GM13977 (cell line): ENCODE results near the gene SLC12A6.

Experiments
- DNase-seq: peaks from one replicate; pipeline ENCODE4 v3.0.0; 2012; ENCODE audit warnings: low spot score
- CTCF ChIP-seq: IDR thresholded peaks from 2 replicates; pipeline ENCODE4 v1.5.1; 2012; ENCODE audit warnings: mild to moderate bottlenecking, control low read depth; ENCODE audit not compliant: insufficient read depth; ENCODE audit errors: extremely low read depth, missing control alignments
- in situ Hi-C: fragments of 300-500 bp; cut with MboI; formaldehyde crosslinking; loops from one replicate; pipeline ENCODE4 v1.12.0; 2022; ENCODE audit warnings: low sequenced_read_pairs, low pct_unique_long_range_greater_than_20kb, mixed read lengths, inconsistent platforms; ENCODE audit not compliant: unreplicated experiment

SLC12A6 gene

GRCh38 chr15:34323217-34323616, 14.4 kb downstream of the SLC12A6 start:
- in situ Hi-C loops: no loop called here
- TF ChIP-seq CTCF: no peak

GRCh38 chr15:34318277-34319079, 19.1 kb downstream of the SLC12A6 start:
- in situ Hi-C loops: no loop called here
- no peak for TF ChIP-seq CTCF
- peak; percentile 34 for DNase-seq

More at GRCh38 chr15:34323217-34323616, 14.4 kb downstream of the SLC12A6 start:
- no peak for DNase-seq

- no peak for DNase-seq
- in situ Hi-C loops: no loop called here
- no peak for TF ChIP-seq CTCF
Observed at GRCh38 chr15:34314491-34315490, 22.8 kb downstream of the SLC12A6 start.

- no peak for TF ChIP-seq CTCF
- in situ Hi-C loops: no loop called here
- no peak for DNase-seq
Observed at GRCh38 chr15:34311563-34311962, 26.0 kb downstream of the SLC12A6 start.

- TF ChIP-seq CTCF: no peak
- in situ Hi-C loops: loop anchor here (10.0 kb wide), 1 partner anchor 50 kb away; no protein-coding TSS in a partner anchor
- no peak for DNase-seq
Observed at GRCh38 chr15:34304613-34305012, 33.0 kb downstream of the SLC12A6 start.

GRCh38 chr15:34301058-34301457, 36.5 kb downstream of the SLC12A6 start:
- in situ Hi-C loops: loop anchor here (10.0 kb wide), 1 partner anchor 46 kb away; no protein-coding TSS in a partner anchor
- no peak for TF ChIP-seq CTCF
- DNase-seq: no peak
